DMS79 treated with DMSO at 0.1 percent for 48 hours (cell line): ENCODE data around the gene CC2D1B.
A peak's percentile ranks its signal among the peaks of the same experiment; 100 is the strongest.
"Not testable (repeated sequence)": the region's sequence is repeated elsewhere in the genome, so short reads cannot be mapped to it uniquely, and the experiment has no call there.

Experiments
- DNase-seq: peaks from one replicate; lab custom pipeline; 2025; lab: John Stamatoyannopoulos, UW

CC2D1B gene, protein sequence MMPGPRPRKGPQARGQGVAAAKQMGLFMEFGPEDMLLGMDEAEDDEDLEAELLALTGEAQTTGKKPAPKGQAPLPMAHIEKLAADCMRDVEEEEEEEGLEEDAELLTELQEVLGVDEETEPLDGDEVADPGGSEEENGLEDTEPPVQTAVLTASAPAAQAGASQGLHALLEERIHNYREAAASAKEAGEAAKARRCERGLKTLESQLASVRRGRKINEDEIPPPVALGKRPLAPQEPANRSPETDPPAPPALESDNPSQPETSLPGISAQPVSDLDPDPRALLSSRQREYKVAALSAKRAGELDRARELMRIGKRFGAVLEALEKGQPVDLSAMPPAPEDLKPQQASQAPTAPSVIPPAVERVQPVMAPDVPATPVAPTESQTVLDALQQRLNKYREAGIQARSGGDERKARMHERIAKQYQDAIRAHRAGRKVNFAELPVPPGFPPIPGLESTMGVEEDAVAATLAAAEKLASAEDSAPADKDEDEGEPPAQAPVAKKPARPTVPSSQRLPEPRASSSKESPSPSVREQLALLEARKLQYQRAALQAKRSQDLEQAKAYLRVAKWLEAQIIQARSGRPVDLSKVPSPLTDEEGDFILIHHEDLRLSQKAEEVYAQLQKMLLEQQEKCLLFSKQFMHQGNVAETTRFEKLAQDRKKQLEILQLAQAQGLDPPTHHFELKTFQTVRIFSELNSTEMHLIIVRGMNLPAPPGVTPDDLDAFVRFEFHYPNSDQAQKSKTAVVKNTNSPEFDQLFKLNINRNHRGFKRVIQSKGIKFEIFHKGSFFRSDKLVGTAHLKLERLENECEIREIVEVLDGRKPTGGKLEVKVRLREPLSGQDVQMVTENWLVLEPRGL

DNA sequence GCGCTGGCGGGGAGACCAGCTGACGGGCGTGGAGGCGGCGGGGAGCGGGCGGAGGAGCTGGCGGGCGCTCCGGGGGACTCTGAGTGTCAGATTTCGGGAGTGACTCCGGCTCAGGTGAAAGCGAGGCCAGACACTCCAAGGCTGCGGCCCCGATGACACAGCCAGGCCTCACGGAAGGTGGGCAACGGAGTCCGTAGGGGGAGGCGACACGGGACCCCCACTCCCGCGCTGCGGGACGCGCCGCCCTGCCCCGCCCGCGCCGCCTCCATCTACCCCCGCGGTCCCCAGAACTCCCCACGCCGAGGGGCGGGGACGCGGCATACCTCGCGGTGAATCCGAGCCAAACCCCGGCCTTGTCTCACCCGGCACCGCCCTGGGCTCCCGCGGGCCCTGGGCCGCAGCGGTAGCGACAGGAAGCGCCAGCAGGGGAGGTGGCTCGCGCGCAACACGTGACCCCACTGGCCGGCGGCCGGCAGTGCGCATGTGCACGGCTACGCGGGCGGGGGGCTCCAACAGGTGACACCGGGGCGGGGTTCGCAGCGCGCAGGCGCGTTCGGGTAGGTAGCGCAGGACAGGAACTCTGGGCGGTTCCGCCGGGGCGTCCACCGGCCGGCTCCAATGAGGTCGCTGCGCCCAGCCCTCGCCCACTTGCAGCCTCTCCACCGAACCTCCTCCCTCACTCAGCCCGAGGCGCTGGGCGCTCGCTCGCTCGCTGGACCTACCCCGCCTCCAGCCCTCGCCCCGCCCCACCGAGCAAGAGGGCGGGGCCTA, at the start of gene CC2D1B:
CC2D1B (minus strand) TSS at position 460 of the 771 bp plus-strand sequence. CDS start 1,585 bp downstream, outside the sequence.
- DNase-seq, result peak; percentile 94

DNA sequence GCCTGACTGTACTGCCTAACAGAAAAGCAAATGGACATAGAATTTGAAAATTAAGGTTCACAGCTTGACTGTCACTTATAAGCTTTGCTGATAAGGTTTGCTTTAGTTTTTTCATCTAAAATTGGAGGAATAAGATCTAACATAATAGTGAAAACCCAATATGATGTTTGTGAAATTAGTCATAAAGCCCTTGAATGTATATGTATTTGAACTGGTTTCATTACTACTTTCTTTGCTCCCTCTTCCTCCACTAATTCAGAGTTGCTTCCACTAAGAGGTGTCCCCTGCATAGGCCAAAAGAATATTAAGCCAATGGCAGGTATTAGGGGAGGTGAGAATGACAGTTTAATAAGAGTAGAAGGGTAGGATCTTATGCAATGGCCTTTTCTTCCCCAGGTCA, 48.9 kb upstream of the CC2D1B start:
- DNase-seq, result no peak

DNA sequence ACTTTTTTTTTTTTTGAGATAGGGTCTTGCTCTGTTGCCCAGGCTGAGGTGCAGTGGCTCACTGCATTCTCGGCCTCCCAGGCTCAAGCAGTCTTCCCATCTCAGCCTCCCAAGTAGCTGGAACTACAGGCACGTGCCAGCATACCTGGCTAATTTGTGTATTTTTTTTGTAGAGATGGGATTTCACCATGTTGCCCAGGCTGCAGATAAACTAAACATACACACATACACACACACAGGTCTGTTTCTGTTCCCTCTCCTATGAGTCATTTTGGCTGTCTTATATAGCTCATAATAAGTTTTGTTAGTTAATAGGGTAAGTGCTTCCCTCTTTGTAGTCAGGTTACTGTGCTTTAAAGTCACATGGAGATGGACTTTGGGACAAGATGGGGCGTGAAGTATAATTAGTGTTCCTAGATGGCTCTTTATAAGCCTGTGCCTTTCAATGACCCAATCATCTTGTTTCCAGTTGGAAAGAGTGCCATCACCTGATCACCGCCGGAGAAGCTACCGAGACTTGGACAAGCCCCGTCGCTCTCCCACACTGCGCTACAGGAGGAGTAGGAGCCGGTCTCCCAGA, 47.5 kb upstream of the CC2D1B start:
- no peak for DNase-seq

DNA sequence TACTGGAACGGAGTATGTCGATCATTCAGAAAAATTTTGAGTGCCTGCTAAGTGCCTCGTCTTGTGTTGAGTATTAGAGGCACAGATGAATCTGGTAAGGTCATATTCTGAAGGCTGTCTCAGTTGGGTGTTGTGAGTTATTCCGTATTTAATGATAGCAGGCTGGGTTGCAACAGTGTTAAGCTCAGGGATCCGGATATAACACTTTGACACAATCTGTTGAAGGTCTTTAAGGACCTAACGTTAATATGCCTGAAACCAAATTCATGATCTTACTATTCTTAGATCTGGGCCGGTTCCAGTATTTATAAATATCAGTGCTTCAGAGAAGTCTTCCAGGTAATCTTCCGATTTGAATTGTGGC, 39.0 kb upstream of the CC2D1B start:
- DNase-seq, result no peak

DNA sequence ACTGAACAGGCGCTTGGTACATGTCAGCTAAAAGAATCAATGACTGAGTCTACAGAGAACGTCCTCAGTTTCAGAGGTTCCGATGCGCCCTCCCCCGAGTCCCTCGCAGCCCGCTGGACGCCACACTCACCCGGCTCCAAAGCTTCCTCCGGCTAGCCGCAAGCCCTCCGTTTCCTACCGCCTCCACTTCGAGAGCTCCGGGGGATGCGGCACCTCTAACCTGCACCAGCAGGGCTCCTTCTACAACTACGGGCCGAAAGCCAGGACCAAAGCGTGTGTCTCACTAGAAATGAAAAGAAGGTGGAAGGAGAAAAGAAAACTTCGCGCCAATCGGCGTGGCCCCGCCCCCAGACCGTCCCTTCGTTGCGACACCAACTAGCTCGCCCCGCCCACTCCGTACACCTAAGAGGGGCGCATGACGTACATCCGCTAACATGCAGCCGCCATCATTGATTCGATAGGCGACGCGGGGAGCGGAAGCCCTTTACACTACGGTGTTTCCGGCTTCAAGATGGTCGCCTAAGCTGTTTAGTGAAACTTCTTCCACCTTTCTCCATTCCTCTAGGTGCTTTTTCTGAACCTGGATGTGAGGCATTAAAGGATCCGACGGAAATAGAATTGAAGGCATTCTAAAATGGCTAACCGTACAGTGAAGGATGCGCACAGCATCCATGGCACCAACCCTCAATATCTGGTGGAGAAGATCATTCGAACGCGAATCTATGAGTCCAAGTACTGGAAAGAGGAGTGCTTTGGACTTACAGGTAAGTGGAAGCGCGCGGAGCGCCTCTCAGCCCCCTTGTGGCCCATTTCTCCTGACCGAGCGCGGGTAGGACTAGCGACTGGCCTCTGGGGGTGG, 38.3 kb upstream of the CC2D1B start, which contains the start of the genes ORC1 and PRPF38A:
ORC1 (minus strand) TSS at position 308 of the 859 bp plus-strand sequence. CDS start 2,200 bp downstream, outside the sequence.
PRPF38A (plus strand) TSS at position 487 of the 859 bp plus-strand sequence; CDS start at position 635, 148 bp downstream.
- peak; percentile 99 for DNase-seq

DNA sequence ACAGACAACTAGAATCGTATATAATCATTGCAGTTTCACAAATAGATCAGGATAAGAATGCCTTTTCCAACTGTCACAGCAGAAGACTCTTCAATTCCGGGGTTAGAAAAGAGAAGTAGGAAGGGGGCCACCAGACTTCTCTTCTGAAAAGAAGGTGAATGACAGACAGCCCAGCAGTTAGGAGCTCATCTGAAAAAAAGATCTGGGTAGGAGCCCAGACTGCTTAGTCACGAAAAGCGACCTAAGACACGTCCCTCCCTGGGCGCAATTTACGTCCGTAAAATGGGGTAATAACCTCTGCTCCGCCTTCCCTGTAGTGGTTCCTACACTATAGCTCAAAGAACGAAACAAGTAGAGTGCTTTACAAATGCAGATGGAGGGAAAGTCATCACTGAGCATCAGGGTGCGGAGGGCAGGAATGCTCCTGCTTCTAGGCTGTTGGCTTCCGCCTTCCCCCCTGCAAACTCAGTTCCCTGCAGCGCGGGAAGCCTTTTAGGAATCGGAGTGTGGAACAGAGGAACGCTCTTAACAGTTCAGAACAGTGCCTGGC, 37.6 kb upstream of the CC2D1B start:
- peak; percentile 44 for DNase-seq

DNA sequence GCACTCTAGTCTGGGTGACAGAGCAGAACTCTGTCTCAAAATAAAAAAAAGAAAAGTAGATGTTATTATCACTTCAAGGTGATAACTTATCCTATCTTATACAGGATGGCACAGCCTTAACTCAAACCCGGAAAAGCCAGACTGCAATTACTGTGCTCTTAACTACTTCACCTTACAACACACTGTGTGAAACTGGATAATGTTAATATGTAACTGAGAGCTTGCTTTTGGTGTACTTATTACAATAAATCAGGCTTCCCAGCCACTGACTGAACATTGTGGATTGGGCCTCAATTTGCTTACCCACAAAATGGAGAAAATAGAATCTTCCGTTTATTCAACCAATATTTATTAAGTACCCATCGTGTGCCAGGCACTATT, 36.8 kb upstream of the CC2D1B start:
- no peak for DNase-seq

DNA sequence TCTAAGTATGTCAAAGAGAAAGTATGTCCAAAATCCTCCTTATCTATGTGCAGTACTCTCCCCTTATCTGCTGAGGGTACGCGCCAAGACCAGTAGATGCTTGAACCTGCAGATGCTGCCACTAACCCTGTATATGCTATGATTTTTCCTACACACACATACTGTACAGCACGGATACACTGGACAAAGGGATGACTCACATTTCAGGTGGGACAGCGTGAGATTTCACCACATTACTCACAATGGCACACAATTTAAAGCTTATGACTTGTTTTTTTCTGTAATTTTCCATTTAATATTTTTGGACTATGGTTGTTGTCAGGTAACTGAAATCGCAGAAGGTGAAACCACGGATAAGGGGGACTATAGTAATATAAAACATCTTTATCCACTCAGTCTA, 34.1 kb upstream of the CC2D1B start:
- DNase-seq, result no peak

DNA sequence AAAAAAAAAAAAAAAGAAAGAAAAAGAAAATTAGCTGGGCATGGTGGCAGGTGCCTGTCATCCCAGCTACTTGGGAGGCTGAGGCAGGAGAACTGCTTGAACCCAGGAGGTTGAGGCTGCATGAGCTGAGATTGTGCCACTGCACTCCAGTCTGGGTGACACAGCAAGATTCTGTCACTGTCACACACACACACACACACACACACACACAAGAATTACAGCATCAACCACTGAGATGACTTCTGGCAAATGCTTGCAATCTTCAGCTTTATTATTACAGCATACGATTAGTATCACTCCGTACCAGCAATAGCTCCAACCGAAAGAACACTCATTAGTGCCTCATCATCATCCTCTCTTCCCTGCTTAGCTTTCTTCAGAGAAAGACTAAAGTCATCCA, 33.6 kb upstream of the CC2D1B start:
- no peak for DNase-seq

DNA sequence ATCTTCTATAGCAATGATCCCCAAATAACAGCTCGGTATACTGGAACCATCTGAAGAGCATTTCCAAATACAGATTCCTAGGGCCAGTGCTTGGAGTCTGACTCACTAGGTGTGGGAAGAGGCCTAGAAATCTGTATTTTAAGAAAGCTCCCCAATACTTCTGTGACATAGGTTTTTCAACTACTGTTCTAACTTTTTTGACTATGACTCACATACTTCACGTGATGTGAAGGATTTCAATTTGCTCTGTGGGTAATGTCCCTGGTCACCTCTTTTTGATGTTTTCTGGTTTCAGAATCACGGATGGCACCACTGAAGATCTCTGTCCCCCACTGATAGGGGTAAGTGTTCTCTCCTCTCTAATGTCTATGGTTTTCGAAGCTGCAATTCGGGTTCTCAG, 27.2 kb upstream of the CC2D1B start:
- DNase-seq, result no peak

DNA sequence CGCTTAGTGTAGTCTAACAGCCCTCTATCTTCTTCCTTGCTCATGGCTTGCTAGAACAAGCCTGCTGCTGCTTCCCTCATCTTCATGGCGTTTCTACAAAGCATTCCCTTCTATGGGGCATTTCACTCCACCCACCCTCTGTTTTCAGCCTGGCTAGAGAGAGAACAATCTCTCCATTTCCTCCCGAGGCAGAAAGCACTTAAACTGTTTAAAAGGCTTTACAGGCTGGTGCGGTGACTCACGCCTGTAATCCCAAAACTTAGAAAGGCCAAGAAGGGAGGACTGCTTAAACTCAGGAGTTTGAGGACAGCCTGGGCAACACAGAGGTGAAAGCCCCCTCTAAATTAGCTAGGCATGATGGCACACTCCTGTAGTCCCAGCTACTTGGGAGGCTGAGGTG, 20.5 kb upstream of the CC2D1B start:
- DNase-seq, result no peak

DNA sequence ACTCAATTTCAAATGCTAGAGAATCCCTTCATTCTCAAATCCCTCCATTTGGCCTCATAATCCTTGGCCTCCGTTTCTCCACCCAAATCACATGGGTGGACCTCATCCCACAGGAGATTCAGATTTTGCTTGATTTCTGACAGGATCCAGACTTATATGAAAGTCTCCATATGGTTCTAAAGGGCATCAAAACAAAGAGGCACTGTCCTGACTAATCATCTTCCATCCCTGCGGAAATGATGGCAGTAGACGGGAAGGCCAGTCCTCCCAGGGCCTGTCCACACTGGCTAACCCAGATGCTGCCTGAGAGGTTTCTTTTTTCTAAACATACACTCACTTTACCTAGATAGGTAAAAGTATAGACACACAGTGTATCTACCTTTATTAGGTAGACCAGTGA, 19.4 kb upstream of the CC2D1B start:
- no peak for DNase-seq

DNA sequence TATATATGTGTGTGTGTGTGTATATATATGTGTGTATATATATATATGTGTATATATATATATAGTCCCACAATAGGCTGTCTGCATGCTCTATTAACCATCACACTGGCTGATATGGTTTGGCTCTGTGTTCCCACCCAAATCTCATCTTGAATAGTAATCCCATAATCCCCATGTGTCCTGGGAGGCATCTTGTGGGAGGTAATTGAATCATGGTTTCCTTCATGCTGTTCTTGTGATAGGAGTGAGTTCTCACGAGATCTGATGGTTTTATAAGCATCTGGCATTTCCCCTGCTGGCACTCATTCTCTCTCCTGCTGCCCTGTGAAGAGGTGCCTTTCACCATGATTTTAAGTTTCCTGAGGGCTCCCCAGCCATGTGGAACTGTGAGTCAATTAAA, 3.8 kb upstream of the CC2D1B start:
- DNase-seq, result not testable (repeated sequence)

DNA sequence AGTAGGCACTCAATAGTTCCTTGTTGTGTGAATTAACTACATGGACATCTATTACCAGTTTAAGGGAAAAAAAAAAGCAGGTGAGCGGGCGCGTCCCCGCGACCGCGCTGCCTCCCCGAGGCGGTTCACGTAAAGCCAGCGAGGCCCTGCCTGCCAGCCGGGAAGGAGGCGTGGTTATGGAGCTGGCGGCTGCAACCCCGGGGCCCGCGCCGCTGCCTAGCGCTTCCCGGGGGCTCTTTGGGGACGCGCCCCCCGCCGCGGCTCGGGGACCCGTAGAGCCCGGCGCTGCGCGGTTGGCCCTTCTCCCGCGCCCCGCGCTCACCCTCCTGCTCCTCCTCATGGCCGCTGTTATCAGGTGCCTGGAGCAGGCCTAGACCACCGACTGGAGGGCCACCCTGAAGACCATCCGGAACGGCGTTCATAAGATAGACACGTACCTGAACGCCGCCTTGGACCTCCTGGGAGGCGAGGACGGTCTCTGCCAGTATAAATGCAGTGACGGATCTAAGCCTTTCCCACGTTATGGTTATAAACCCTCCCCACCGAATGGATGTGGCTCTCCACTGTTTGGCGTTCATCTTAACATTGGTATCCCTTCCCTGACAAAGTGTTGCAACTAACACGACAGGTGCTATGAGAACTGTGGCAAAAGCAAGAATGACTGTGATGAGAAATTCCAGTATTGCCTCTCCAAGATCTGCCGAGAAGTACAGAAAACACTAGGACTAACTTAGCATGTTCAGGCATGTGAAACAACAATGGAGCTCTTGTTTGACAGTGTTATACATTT, 2.6 kb upstream of the CC2D1B start:
- DNase-seq, result peak; percentile 60

DNA sequence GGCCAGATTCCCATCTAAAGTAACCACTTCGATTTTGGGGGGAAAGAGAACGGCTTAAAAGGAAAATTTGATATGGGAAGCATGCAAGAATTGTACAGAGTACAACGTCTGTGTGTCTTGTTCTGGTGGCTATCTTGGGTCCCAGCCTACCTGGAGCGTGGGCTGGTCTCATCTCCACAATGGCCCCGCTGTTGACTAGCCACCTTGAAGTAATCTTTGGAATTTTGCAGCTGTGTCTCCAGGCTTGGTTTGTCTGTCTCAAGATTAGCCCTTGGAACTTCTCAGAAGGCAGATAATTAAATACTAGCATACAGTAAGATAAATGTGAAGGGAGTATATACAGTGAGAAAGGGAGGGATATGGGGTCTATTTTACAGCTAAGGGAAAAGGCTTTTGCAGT, 1.3 kb upstream of the CC2D1B start:
- DNase-seq, result no peak

DNA sequence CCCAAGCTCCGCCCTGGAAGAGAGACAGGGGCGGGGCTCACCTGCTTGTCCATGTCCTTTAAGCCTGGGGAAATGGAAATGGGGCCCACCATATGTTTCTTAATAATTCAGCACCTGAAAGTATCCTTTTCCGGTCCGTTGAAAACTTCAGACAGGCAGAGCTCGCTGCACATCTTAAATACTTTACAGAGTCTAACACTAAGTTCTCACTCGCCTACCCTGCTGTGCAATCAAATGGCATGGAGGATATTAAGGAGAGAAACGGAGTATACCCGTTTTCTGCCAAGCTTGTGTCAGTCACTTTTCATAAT, 467 bp upstream of the CC2D1B start:
- no peak for DNase-seq

DNA sequence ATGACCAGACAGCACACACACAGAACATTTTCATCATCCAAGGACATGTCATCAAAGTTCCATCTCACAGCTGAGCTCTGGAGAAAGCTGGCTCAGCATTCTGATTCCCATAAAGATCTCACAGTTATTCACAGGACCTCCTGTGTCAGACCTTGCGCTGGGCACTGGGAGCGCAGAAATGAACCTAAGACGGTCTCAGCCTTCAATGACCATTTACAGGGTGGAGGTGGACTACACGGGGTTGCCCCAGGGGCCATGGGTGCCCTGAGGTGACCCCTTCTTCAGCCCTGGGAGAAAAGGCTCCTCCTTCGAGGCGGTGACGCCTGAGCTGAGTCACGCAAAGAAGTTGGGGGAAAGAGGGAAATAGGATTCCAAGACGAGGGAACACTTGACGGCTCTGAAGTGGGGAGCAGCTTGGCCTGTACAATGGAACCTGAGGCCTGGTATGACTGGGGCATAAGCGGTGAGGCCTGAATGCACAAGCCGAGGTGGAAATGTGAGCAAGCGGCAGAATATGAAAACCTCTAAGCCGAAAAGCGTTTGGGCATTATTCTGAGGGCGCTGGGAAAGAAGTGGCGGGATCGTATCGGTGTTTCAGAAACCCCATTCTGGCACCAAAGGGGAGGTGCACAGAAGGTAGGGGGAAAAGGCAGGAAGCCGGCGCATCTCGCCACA, 797 bp downstream of the CC2D1B start:
- peak; percentile 63 for DNase-seq

DNA sequence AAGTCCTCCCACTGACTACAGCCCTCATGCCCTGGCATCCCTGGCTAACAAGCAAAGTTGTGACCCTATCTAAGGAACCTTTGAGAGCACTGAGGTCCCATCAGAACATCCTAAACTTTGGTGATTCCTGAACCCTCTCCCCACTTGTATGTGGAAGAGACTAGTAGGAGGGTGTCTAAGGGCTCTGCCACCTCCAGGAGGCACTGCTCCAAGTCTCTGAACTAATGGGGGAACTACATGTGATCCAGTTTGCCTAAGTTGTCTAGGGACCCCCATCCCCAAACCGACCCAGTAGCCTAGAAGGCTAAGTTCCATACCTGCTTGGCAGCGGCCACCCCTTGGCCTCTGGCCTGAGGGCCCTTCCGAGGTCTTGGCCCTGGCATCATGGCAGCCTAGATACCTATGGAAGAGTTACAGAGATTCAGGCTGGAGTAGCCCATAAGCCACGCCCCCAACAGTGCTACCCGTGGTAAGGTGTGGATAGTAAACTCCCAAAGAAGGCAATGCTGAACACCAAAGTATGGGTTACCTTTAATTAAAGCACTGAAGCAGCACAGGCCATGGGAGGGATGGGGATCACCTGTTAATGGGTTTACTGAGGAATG, 1.7 kb downstream of the CC2D1B start:
- DNase-seq, result no peak

DNA sequence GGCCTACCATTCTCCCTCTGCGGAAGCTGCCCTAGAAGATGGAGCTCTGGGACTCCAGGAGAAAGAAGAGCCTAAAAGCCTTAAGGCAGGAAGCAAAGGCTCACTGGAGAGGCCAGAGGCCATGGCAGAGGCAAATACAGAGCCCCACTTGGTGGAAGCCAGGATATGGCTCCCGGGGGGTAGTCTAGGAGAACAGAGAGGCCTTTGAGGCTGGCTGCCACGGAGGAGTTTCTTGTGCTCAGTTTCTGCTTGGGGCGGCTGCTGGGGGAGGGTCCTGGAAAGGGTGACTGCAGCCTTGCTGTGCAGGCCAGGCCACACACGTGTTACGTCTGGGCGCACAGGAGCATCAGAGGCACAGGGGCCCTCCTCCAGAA, 5.4 kb downstream of the CC2D1B start:
- no peak for DNase-seq
